ENCODE data around the gene SLC39A11. TPM values are rescaled to one million over a fixed set of nuclear protein-coding genes. Genes with fewer than 3 reads are reported as not detected.

The SLC39A11 gene
- total RNA-seq, 4 donors from 2014 or later, result 45.2 to 59.5 (median 49.2) TPM

DNA sequence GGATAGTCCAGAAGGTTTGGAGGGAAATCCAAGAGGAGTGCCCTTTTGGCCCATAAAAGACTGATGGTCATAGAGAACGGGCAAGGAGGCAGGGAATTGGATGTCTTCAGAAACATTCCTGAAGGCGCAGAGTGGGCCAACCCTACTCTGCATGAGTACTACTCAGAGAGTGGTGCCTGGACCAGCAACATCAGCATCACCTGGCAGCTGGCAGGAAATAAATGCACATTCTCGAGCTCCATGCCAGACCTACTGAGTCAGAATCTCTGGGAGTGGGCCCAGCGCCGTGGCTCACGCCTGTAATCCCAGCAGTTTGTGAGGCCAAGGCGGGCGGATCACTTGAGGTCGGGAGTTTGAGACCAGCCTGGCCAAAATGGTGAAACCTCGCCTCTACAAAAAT, 27.1 kb upstream of the SLC39A11 start:
- H3K4me1 ChIP-seq, result no peaks in the 10 kb centered on the region
- 74% methylated on average over 10 of the region's 10 CpGs for WGBS
- H3K4me3 ChIP-seq, result no peak overlapping the region
- no peaks in the 10 kb centered on the region for H3K36me3 ChIP-seq
- H3K27me3 ChIP-seq, result no peaks in the 10 kb centered on the region
- H3K9me3 ChIP-seq, result no peaks in the 10 kb centered on the region
- no peak for TF ChIP-seq EP300 (IDR thresholded peaks at IDR 0.05)
- TF ChIP-seq POLR2A (IDR thresholded peaks at IDR 0.05), result no peak
- TF ChIP-seq, protein P1, sequence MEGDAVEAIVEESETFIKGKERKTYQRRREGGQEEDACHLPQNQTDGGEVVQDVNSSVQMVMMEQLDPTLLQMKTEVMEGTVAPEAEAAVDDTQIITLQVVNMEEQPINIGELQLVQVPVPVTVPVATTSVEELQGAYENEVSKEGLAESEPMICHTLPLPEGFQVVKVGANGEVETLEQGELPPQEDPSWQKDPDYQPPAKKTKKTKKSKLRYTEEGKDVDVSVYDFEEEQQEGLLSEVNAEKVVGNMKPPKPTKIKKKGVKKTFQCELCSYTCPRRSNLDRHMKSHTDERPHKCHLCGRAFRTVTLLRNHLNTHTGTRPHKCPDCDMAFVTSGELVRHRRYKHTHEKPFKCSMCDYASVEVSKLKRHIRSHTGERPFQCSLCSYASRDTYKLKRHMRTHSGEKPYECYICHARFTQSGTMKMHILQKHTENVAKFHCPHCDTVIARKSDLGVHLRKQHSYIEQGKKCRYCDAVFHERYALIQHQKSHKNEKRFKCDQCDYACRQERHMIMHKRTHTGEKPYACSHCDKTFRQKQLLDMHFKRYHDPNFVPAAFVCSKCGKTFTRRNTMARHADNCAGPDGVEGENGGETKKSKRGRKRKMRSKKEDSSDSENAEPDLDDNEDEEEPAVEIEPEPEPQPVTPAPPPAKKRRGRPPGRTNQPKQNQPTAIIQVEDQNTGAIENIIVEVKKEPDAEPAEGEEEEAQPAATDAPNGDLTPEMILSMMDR (IDR thresholded peaks at IDR 0.05), result no peak
- no peak for TF ChIP-seq POLR2AphosphoS5 (IDR thresholded peaks at IDR 0.05)
- H3K27ac ChIP-seq, result no peak overlapping the region
- no peak for DNase-seq (ENCODE audit: low spot score in 2 of 2)

DNA sequence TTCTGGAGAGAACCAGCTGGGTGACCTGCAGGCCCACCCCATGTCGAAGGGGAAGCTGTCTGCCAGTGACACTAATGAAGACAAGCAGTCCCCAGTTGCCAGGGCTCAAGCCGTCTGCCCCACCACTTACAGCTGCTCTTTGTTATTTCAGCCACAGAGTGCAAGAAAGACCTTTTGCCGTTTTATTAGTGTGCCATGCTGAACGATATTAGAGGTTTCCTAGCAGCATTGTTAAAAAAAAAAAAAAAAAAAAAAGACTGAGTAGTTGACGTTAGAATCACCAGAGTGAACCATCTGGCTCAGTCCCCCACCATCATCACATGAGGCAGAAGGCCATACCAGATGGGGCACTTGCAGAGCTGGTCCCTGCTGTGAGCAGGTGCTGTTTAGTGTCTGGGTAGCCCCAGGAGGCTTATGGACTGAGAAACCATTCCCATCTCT, 26.5 kb upstream of the SLC39A11 start:
- no peak for DNase-seq (ENCODE audit: low spot score in 2 of 2)
- Histone ChIP-seq H3K4me1 (no peaks in the 10 kb centered on the region), H3K27me3 (no peaks in the 10 kb centered on the region), H3K9me3 (no peaks in the 10 kb centered on the region), H3K27ac (no peak overlapping the region), H3K36me3 (no peaks in the 10 kb centered on the region), H3K4me3 (no peak overlapping the region)
- no peak for TF ChIP-seq POLR2A (IDR thresholded peaks at IDR 0.05)
- no peak for TF ChIP-seq POLR2AphosphoS5 (IDR thresholded peaks at IDR 0.05)
- no peak for TF ChIP-seq EP300 (IDR thresholded peaks at IDR 0.05)
- TF ChIP-seq, protein P1 (IDR thresholded peaks at IDR 0.05), result no peak
- 54% methylated on average over 5 of the region's 5 CpGs for WGBS

DNA sequence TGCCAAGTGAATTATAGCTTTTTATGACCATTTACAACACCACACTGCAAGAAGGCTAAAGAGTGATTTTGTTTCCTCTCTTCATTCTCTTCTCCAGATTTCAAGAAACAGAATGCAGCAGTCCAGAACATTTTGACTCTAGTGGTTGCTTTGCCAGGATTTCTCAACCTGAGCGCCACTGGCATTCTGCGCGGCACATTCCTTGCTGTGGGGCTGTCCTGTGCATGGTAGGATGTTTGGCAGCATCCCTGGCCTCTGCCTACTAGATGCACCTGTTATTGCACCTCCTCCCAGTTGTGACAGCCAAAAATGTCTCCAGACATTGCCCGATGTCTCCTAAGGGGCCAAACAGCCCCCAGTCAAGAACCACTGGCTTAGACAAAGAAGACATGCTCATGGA, 25.7 kb upstream of the SLC39A11 start:
- no peaks in the 10 kb centered on the region for H3K4me1 ChIP-seq
- no peak for DNase-seq (ENCODE audit: low spot score in 2 of 2)
- H3K36me3 ChIP-seq, result no peaks in the 10 kb centered on the region
- H3K27ac ChIP-seq, result no peak overlapping the region
- H3K9me3 ChIP-seq, result no peaks in the 10 kb centered on the region
- H3K27me3 ChIP-seq, result no peaks in the 10 kb centered on the region
- TF ChIP-seq EP300 (IDR thresholded peaks at IDR 0.05), result no peak
- no peak for TF ChIP-seq POLR2AphosphoS5 (IDR thresholded peaks at IDR 0.05)
- TF ChIP-seq POLR2A (IDR thresholded peaks at IDR 0.05), result no peak
- TF ChIP-seq, protein P1 (IDR thresholded peaks at IDR 0.05), result no peak
- H3K4me3 ChIP-seq, result no peak overlapping the region
- WGBS, result 45% methylated on average over 4 of the region's 4 CpGs

DNA sequence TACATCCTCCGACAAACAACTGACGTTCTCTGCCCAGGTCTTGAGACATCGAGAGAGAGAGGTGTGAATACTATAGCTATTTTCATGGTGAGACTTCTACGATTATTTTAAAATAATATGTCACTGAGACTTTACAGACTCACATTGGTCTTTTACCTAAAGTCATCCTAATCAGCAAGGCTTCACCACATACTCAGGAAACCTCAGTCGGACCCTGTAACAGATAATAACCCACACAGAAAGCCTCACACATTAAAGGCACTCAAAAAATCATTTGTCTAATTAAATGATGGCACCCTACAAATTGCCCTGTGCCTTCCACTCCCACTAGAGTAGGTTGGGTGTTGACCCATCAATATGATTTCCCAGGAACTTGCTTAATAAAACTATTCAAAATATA, 19.8 kb upstream of the SLC39A11 start:
- H3K4me1 ChIP-seq, result no peaks in the 10 kb centered on the region
- H3K27me3 ChIP-seq, result no peaks in the 10 kb centered on the region
- H3K4me3 ChIP-seq, result no peak overlapping the region
- H3K36me3 ChIP-seq, result no peaks in the 10 kb centered on the region
- TF ChIP-seq, protein P1 (IDR thresholded peaks at IDR 0.05), result no peak
- TF ChIP-seq POLR2A (IDR thresholded peaks at IDR 0.05) (no peak), EP300 (IDR thresholded peaks at IDR 0.05) (no peak), POLR2AphosphoS5 (IDR thresholded peaks at IDR 0.05) (no peak)
- H3K27ac ChIP-seq, result no peak overlapping the region
- no peak for DNase-seq (ENCODE audit: low spot score in 2 of 2)
- no peaks in the 10 kb centered on the region for H3K9me3 ChIP-seq
- 92% methylated on average over 5 of the region's 5 CpGs for WGBS

DNA sequence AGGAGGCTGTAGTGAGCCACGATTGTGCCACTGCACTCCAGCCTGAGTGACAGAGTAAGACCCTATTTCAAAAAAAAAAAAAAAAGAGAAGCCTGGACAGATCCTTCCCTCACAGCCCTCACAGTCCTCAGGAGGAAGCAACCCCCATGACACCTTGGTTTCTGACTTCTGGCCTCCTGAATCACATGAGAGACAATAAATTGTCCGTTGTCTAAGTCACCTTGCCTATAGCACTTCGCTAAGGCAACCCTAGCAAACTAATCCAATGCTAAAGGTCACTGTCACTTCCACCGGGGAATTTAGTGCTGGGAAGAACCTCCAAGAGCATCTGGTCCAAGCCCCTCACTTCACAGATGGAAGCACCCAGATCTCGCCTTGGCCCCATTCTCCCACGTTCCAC, 18.9 kb upstream of the SLC39A11 start:
- H3K9me3 ChIP-seq, result no peaks in the 10 kb centered on the region
- TF ChIP-seq POLR2A (IDR thresholded peaks at IDR 0.05), result no peak
- TF ChIP-seq, protein P1 (IDR thresholded peaks at IDR 0.05), result no peak
- TF ChIP-seq EP300 (IDR thresholded peaks at IDR 0.05), result no peak
- no peak for TF ChIP-seq POLR2AphosphoS5 (IDR thresholded peaks at IDR 0.05)
- H3K36me3 ChIP-seq, result no peaks in the 10 kb centered on the region
- DNase-seq (ENCODE audit: low spot score in 2 of 2), result no peak
- WGBS, result 94% methylated on average over 6 of the region's 6 CpGs
- no peaks in the 10 kb centered on the region for H3K27me3 ChIP-seq
- no peak overlapping the region for H3K4me3 ChIP-seq
- no peak overlapping the region for H3K27ac ChIP-seq
- no peaks in the 10 kb centered on the region for H3K4me1 ChIP-seq
